WERI-Rb-1 (cell line): ENCODE measurements around the gene ZNF43.
A peak's percentile ranks its signal among the peaks of the same experiment; 100 is the strongest.

Experiments used
- DNase-seq: peaks from one replicate; pipeline ENCODE4 v3.0.0-alpha.2; 2020
- H3K27ac ChIP-seq: fragments of 250-450 bp; sonication (Bioruptor Pico); 2 replicates; pipeline ENCODE4 v1.5.1; 2020; ENCODE audit warnings: mild to moderate bottlenecking, moderate library complexity
- H3K27me3 ChIP-seq: fragments of 250-450 bp; sonication (Bioruptor Pico); 2 replicates; pipeline ENCODE4 v1.5.1; 2021; ENCODE audit warnings: mild to moderate bottlenecking, low read depth, moderate library complexity; ENCODE audit not compliant: insufficient read depth, severe bottlenecking
- H3K36me3 ChIP-seq: fragments of 250-450 bp; sonication (Bioruptor Pico); 2 replicates; pipeline ENCODE4 v1.5.1; 2020; ENCODE audit warnings: mild to moderate bottlenecking, moderate library complexity
- H3K4me3 ChIP-seq: 2 replicates; pipeline ENCODE4 v1.5.1; 2011; ENCODE audit warnings: low read depth, mild to moderate bottlenecking, control low read depth, low read length
- H3K9me3 ChIP-seq: fragments of 250-450 bp; sonication (Bioruptor Pico); 2 replicates; pipeline ENCODE4 v1.5.1; 2021; ENCODE audit warnings: mild to moderate bottlenecking, moderate library complexity; ENCODE audit not compliant: severe bottlenecking
- CTCF ChIP-seq: IDR thresholded peaks from 2 replicates; pipeline ENCODE4 v1.5.1; 2011; ENCODE audit warnings: low read depth, mild to moderate bottlenecking, control low read depth, inconsistent platforms, low read length

The ZNF43 gene

DNA sequence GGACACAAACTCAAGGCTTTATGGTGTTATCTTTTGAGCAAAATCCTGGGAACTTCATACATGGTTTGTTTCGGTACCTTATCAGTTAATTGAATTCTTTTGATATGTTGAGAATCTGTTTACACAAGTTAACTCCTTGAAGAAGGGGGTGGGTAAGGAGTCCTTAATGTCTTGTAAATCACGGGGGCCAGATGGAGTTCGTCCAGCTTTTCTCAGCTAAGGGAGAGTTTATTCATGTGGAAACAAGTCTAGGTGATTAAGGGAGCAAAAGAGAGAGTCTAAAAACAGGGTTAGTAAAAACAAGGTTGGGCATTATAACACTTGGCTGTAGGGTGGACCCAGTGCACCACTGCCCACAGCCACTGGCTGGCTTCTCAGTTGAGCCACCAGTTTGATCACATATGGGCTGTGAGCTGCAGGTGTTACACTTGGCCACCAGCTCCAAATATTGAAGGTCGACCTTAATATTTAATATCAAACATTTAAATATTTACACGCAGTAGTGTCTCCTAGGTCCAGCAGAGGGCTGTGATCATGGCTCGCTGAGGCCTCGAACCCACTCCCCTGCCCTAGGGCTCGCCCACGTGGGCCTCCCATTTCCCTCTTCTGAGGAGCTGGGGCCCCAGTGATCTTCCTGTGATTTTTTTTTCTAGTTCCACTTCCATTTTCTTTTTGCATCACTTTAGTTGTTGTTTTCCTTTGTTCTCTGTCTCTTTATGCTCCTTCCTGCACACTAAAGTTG is 21.0 kb upstream of the ZNF43 start:
- DNase-seq = peak; percentile 9
- H3K36me3 ChIP-seq = no peaks in the 10 kb centered on the region
- no peak overlapping the region for H3K4me3 ChIP-seq
- no peak for TF ChIP-seq CTCF
- peak overlapping the region; percentile 17; the same call in 1 of the 2 replicates for H3K27ac ChIP-seq
- peaks cover 2% of the 10 kb centered on the region for H3K9me3 ChIP-seq
- no peaks in the 10 kb centered on the region for H3K27me3 ChIP-seq

DNA sequence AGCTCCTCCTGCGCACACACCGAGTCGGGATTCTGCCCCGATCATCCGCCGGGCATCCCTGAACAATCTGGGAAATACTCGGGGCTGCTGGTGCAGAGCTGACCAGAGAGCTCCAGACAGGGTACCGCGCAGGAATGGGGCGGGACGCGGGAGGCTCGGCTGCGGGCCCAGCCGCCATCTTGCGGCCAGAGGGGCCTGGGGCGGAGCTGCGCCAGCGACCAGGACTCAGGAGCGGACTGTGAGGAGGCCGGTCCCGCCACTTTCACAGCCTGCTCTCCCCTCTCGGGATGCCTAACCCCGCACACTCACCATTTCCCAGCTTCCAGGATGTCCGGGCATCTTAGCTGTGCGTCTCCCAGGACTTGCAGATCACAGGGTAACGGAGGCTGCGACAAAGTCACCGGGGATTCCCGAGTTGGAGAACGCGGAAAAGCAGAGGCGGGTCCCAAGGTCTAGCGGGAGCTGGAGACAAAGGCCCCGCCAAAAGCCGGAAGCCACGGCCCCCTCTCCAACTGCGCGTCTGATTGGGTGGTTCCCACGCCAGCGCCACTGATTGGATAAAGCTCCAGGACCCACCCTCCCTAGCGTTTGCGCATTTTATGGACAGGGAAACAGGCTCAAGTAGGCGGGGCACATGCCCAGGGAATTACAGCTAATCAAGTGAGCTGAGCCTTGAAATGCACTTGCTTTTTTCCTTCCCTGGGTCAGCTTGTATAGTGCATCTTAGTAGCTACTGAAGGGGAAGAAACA is 15.8 kb upstream of the ZNF43 start:
- no peak for TF ChIP-seq CTCF
- H3K36me3 ChIP-seq = peaks cover 45% of the 10 kb centered on the region
- DNase-seq = peak; percentile 98
- H3K27me3 ChIP-seq = no peaks in the 10 kb centered on the region
- no peaks in the 10 kb centered on the region for H3K9me3 ChIP-seq
- peak overlapping the region; percentile 71 for H3K4me3 ChIP-seq
- H3K27ac ChIP-seq = peak overlapping the region; percentile 98

- H3K4me3 ChIP-seq = peak overlapping the region; percentile 71
- no peak for DNase-seq
Observed at GRCh38 chr19:21850656-21851255, 14.8 kb upstream of the ZNF43 start.

DNA sequence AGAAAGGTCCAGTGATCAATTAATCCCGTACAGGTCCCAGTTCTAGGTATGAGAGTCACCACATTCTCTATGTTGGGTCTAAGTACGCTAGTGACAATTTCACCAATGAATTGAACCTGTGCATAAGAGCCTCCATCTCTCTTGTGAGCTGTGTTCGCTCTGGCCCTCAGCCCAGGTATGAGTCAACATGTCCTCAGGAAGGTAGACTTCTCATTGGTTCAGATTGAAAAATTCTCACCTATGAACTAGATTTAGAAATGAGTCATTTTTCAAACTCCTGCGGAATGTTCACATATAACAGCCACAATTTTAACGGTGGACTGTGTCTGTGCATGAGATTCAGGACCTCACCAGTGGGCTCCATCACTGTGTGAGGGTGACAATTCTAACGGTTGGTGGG is 12.7 kb upstream of the ZNF43 start:
- no peak overlapping the region for H3K27ac ChIP-seq
- no peaks in the 10 kb centered on the region for H3K27me3 ChIP-seq
- H3K9me3 ChIP-seq = no peaks in the 10 kb centered on the region
- H3K4me3 ChIP-seq = no peak overlapping the region
- DNase-seq = no peak
- peaks cover 73% of the 10 kb centered on the region for H3K36me3 ChIP-seq
- TF ChIP-seq CTCF = no peak

More at GRCh38 chr19:21850656-21851255, 14.8 kb upstream of the ZNF43 start:
- Histone ChIP-seq H3K9me3 (no peaks in the 10 kb centered on the region), H3K36me3 (peaks cover 55% of the 10 kb centered on the region), H3K27ac (peak overlapping the region; percentile 98), H3K27me3 (no peaks in the 10 kb centered on the region)
- TF ChIP-seq CTCF = no peak

GRCh38 chr19:21843081-21843480 is 7.1 kb upstream of the ZNF43 start:
- Histone ChIP-seq H3K36me3 (peaks cover 93% of the 10 kb centered on the region), H3K4me3 (no peak overlapping the region), H3K27ac (no peak overlapping the region), H3K27me3 (no peaks in the 10 kb centered on the region), H3K9me3 (no peaks in the 10 kb centered on the region)
- TF ChIP-seq CTCF = no peak
- DNase-seq = no peak
